Left cardiac atrium (tissue), 4 donors: Measurements from ENCODE around the gene LRIG3. TPM values are rescaled to one million over a fixed set of nuclear protein-coding genes. Genes with fewer than 3 reads are reported as not detected.

Experiments used
- ATAC-seq, 2 donors: fragments of 200-7000 bp; cut with Tn5 transposase; one replicate each; pipeline ENCODE4 v1.9.1; 2020; ENCODE audit warnings: mild to moderate bottlenecking in 2 of 2, moderate library complexity in 2 of 2
- DNase-seq: peaks from one replicate; pipeline ENCODE4 v3.0.0-alpha.2; 2020
- intact Hi-C, 2 donors: fragments of 100-400 bp; cut with DNase I; formaldehyde crosslinking; loops; one replicate each; pipeline versions ENCODE4 v1.14.1 to v1.15.1; 2022 to 2023
- total RNA-seq, 2 donors: library from RNA; stranded (reverse); fragmentation: NEBNext Ultra II Directional; extraction: Animal tissue kit (Norgen Biotek cat#: 25700); gene quantifications; one replicate each; pipeline ENCODE4 v1.2.1, GENCODE V29; 2021
- donor health status: DM: no; HTN: yes; CAD: no.
- donor health status: DM: no; HTN: yes; CAD: no; lungs with severe emphysema.
- donor health status: DM: yes; HTN: yes; CAD: no.
- donor health status: Dilated cardiomyopathy.

The LRIG3 gene
- total RNA-seq, 2 donors from 2014 or later: 7.3 to 13.0 TPM

GRCh38 chr12:58938440-58938839 is 18.1 kb upstream of the LRIG3 start:
- intact Hi-C loops: no loop called here
- ATAC-seq (no peak), DNase-seq (no peak)

GRCh38 chr12:58934528-58934927 is 14.2 kb upstream of the LRIG3 start:
- intact Hi-C loops: no loop called here
- ATAC-seq (no peak), DNase-seq (no peak)

GRCh38 chr12:58932806-58933681 is 12.7 kb upstream of the LRIG3 start:
- ATAC-seq: no peak
- intact Hi-C loops: no loop called here
- no peak for DNase-seq

- no peak for ATAC-seq
- intact Hi-C loops: no loop called here
- DNase-seq: no peak
These were observed 11.2 kb upstream of the LRIG3 start for GRCh38 chr12:58931518-58931917.

- no peak for DNase-seq
- no peak for ATAC-seq
- intact Hi-C loops: no loop called here
These were observed 10.5 kb upstream of the LRIG3 start for GRCh38 chr12:58930770-58931324.

- ATAC-seq (no peak), DNase-seq (no peak)
- intact Hi-C loops: no loop called here
These were observed 6.8 kb upstream of the LRIG3 start for GRCh38 chr12:58927120-58927519.

- no peak for ATAC-seq
- intact Hi-C loops: no loop called here
- DNase-seq: no peak
These were observed 6.3 kb upstream of the LRIG3 start for GRCh38 chr12:58926586-58926985.

- intact Hi-C loops: no loop called here
- no peak for DNase-seq
- no peak for ATAC-seq
These were observed 5.4 kb upstream of the LRIG3 start for GRCh38 chr12:58925751-58926150.

GRCh38 chr12:58925111-58925611 is 4.9 kb upstream of the LRIG3 start:
- intact Hi-C loops: no loop called here
- DNase-seq (no peak), ATAC-seq (peak in 1 of 2 donors; percentile 77)

GRCh38 chr12:58924652-58925051 is 4.3 kb upstream of the LRIG3 start:
- DNase-seq (no peak), ATAC-seq (no peak)
- intact Hi-C loops: no loop called here

- no peak for ATAC-seq
- intact Hi-C loops: no loop called here
These were observed 3.5 kb upstream of the LRIG3 start for GRCh38 chr12:58923781-58924180.

GRCh38 chr12:58922849-58923248 is 2.5 kb upstream of the LRIG3 start:
- no peak for DNase-seq
- intact Hi-C loops: no loop called here

More at GRCh38 chr12:58923781-58924180, 3.5 kb upstream of the LRIG3 start:
- DNase-seq: no peak

GRCh38 chr12:58920961-58921861 is 907 bp upstream of the LRIG3 start:
- intact Hi-C loops: no loop called here
- ATAC-seq (no peak), DNase-seq (no peak)

More at GRCh38 chr12:58922849-58923248, 2.5 kb upstream of the LRIG3 start:
- ATAC-seq: no peak

- peak; percentile 16 to 56 for ATAC-seq
- peak; percentile 48 for DNase-seq
- intact Hi-C loops: no loop called here
These were observed 838 bp downstream of the LRIG3 start for GRCh38 chr12:58919231-58920101.

- ATAC-seq: no peak
- intact Hi-C loops: no loop called here
- DNase-seq: no peak
These were observed 1.8 kb downstream of the LRIG3 start for GRCh38 chr12:58918469-58918844.

GRCh38 chr12:58917699-58918468 is 2.4 kb downstream of the LRIG3 start:
- ATAC-seq: no peak
- DNase-seq: no peak
- intact Hi-C loops: no loop called here

GRCh38 chr12:58916921-58917511 is 3.3 kb downstream of the LRIG3 start:
- DNase-seq (no peak), ATAC-seq (no peak)
- intact Hi-C loops: no loop called here
